ENCODE results near the gene EDN3. TPM values are rescaled to one million over a fixed set of nuclear protein-coding genes. Genes with fewer than 3 reads are reported as not detected.

EDN3 gene
- total and polyA plus RNA-seq, 9 of the 15 experiments (the other 6 are each of a cell fraction or from before 2014, with no cell fraction given), result not detected

GRCh38 chr20:59316911-59317731 is 16.7 kb downstream of the EDN3 start:
- no peak overlapping the region for H3K4me3 ChIP-seq
- POLR2A ChIA-PET, result interaction anchor here (0.6 to 1.0 kb wide), 2 partner anchors 46 to 132 kb away, joined by 3 to 4 read pairs; no protein-coding TSS in a partner anchor
- H3K9me1 ChIP-seq (ENCODE audit: control insufficient read depth, insufficient read depth, low read length), result peaks cover 2% of the 10 kb centered on the region
- TF ChIP-seq POLR2H (tag; IDR thresholded peaks at IDR 0.05; ENCODE audit: low read depth) (no peak), SAFB (IDR thresholded peaks at IDR 0.05; ENCODE audit: borderline replicate concordance, low read depth, low read length) (no peak), PHTF2 (CRISPR knock-in tag; IDR thresholded peaks at IDR 0.05) (no peak), ZNF239 (CRISPR knock-in tag; IDR thresholded peaks at IDR 0.05) (no peak), ZBTB1 (CRISPR knock-in tag; IDR thresholded peaks at IDR 0.05; ENCODE audit: borderline replicate concordance, low read depth) (no peak), KDM5B (IDR thresholded peaks at IDR 0.05; ENCODE audit: insufficient replicate concordance, low read depth, low read length) (no peak), XRCC4 (IDR thresholded peaks at IDR 0.05; ENCODE audit: extremely low read depth, insufficient read depth, insufficient read length) (no peak), KAT2B (IDR thresholded peaks at IDR 0.05; ENCODE audit: low read depth, low read length) (no peak)
- no peaks in the 10 kb centered on the region for H3K79me2 ChIP-seq (ENCODE audit: control insufficient read depth, insufficient read depth, low read length)
- CTCF ChIA-PET (ENCODE audit: low intra/inter-chr PET ratio), result no interaction called here
- no peaks in the 10 kb centered on the region for H3K9me3 ChIP-seq (replicated peaks; ENCODE audit: control insufficient read depth, insufficient read depth, low read depth, low read length)
- no TSS peak for BruUV-seq (replicated peaks)
- under 1% methylated on average over 13 of the region's 13 CpGs for WGBS (ENCODE audit: insufficient coverage, low coverage, missing lambda C conversion rate)
- no peak for DNase-seq (ENCODE audit: extremely low read depth in 1 of 4, low spot score in 3 of 4)
- no peak overlapping the region for H3K27ac ChIP-seq (ENCODE audit: extremely low read depth, low read depth, low read length)
- H3K36me3 ChIP-seq (ENCODE audit: control insufficient read depth, insufficient read depth, low read length), result no peaks in the 10 kb centered on the region
- no peak for FAIRE-seq
- H4K20me1 ChIP-seq (replicated peaks; ENCODE audit: control insufficient read depth, insufficient read depth, low read length), result peaks cover 3% of the 10 kb centered on the region; the same call in 1 of the 2 replicates
- no peak overlapping the region for H3K4me2 ChIP-seq (ENCODE audit: insufficient read depth, low read length)
- H3K4me1 ChIP-seq (replicated peaks in 1 of 2; ENCODE audit: control insufficient read depth in 2 of 2, insufficient read depth in 2 of 2, low read length in 2 of 2), result no peaks in the 10 kb centered on the region
- in situ Hi-C loops (cut with MboI) (no loop called here), intact Hi-C loops (cut with micrococcal nuclease) (no loop called here)
- peaks cover 28 to 40% of the 10 kb centered on the region in 2 experiments for H3K27me3 ChIP-seq (ENCODE audit: control insufficient read depth in 2 of 2, insufficient read depth in 2 of 2, low read length in 2 of 2)
- H2AFZ ChIP-seq (ENCODE audit: low read depth, low read length), result no peak overlapping the region
- no peak for ATAC-seq
- H3K9ac ChIP-seq (ENCODE audit: insufficient read depth in 1 of 2, low read depth in 2 of 2, low read length in 2 of 2), result no peak overlapping the region

Measured in K562 (cell line).